Loucy (cell line): ENCODE measurements around the gene MARCHF2.

Experiments
- EZH2phosphoT487 ChIP-seq: fragments of 200-600 bp; IDR thresholded peaks from 2 replicates; pipeline ENCODE4 v1.6.1; 2018; ENCODE audit warnings: antibody characterized with exemption, mild to moderate bottlenecking, moderate library complexity, borderline replicate concordance
- TF ChIP-seq, protein P1 (sequence below): fragments of 200-600 bp; sonication (generic); conservative IDR thresholded peaks from 2 replicates; pipeline ENCODE4 v1.5.1; 2014; ENCODE audit warnings: mild to moderate bottlenecking, antibody characterized with exemption, low read length

DNA sequence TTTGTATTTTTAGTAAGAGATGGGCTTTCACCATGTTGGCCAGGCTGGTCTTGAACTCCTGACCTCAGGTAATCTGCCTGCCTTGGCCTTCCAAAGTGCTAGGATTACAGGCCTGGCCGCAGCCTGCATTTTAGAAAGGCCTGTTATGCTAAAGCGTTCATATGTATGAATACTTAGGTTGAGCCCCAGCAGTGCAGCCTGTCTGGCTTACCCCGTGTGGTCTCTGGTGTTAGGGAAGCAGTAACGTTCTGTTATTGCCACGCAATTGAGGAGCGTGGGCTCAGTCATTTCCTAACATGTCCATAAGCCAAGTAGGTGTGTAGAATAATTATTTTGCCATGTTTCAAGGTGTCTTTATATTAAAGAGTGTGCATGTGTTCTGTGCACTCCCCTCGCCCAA is 46.0 kb downstream of the MARCHF2 start:
- TF ChIP-seq EZH2phosphoT487, result no peak
- TF ChIP-seq, protein P1, sequence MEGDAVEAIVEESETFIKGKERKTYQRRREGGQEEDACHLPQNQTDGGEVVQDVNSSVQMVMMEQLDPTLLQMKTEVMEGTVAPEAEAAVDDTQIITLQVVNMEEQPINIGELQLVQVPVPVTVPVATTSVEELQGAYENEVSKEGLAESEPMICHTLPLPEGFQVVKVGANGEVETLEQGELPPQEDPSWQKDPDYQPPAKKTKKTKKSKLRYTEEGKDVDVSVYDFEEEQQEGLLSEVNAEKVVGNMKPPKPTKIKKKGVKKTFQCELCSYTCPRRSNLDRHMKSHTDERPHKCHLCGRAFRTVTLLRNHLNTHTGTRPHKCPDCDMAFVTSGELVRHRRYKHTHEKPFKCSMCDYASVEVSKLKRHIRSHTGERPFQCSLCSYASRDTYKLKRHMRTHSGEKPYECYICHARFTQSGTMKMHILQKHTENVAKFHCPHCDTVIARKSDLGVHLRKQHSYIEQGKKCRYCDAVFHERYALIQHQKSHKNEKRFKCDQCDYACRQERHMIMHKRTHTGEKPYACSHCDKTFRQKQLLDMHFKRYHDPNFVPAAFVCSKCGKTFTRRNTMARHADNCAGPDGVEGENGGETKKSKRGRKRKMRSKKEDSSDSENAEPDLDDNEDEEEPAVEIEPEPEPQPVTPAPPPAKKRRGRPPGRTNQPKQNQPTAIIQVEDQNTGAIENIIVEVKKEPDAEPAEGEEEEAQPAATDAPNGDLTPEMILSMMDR, result no peak
